Measurements from ENCODE around the gene CDC37.

CDC37 gene
- 183 to 195 reads per million in 2 donors for total RNA-seq

GRCh38 chr19:10403137-10404021 is at the start of gene CDC37:
CDC37 (minus strand) TSS chr19:10403542; CDS start chr19:10403479, 63 bp downstream.
- peak; percentile 98 for DNase-seq

GRCh38 chr19:10450853-10451609 is 47.7 kb upstream of the CDC37 start:
- no peak for DNase-seq

- no peak for DNase-seq
Observed at GRCh38 chr19:10450191-10450852, 47.0 kb upstream of the CDC37 start.

GRCh38 chr19:10449037-10449436 is 45.7 kb upstream of the CDC37 start:
- DNase-seq: no peak

DNA sequence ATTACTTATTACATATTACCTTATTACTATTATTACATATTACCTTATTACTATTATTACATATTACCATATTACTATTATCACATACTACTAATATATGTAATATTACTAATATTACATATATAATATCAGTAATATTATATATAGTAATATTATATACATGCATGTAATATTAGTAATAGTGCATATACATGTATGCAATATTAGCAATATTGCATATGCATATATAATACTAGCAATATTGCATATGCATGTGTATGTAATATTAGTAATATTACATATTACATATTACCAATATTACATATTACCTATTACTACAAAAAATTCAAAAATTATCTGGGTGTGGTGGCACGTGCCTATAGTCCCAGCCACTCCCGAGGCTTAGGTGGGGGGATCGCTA is 39.4 kb upstream of the CDC37 start:
- no peak for DNase-seq

DNA sequence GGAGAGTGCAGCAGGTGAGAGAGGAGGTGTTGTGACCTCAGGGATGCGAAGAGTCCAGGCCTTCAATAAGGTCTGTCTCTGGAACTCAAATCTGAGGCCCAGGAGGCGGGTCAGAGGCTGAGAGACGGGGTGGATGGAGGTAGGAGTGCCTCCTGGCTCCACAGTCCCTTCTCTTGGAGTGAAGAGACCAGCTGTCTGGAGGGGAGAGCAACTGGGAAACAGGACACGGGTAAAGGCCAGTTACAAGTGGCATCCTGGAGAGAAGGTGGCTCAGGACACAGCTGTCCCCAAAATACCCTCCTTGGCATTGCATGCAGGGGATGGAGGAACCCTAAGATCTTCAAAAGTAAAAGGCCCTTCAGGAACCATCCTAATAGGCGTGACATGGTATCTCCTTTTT is 36.2 kb upstream of the CDC37 start:
- no peak for DNase-seq

DNA sequence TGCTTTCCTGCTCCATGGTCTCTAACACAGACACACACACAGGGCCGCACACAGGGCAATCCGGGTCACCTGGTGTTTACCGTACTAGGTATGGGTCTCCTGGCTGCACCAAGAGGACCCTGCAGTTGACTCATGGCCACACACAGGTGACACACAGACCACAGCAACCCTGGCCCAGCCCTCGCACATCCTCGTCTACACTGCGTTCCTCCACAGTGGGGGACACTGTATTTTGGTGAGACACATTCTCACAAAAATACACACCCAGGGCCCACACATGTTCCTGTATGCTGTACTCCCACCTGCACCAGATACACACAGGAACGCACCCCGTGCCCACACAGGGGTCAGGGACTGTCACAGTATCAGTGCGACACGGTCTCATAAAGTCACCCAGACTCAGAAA is 29.8 kb upstream of the CDC37 start:
- no peak for DNase-seq

DNA sequence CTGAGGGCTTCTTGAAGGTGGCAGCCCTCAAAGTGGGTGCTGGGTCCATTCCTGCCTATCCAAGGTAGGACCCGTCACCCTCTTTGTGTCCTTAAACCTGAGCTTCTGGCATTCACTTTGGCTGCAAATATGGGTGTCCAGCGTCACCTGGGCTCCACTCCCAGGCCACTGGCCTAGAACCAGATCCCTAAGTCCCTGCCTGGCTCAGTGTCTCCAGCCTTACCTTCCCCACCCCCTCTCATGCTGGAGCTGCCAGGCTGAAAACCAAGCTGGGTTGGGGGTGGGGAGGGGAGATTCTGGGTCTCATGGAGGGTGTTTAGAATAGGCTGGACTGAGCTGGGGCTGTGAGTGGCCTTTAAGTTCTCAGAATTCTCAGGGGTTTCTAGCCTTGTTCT is 29.4 kb upstream of the CDC37 start:
- DNase-seq: no peak

GRCh38 chr19:10431943-10432735 is 28.8 kb upstream of the CDC37 start:
- DNase-seq: peak; percentile 74

GRCh38 chr19:10431254-10431942 is 28.1 kb upstream of the CDC37 start:
- DNase-seq: peak; percentile 49

DNA sequence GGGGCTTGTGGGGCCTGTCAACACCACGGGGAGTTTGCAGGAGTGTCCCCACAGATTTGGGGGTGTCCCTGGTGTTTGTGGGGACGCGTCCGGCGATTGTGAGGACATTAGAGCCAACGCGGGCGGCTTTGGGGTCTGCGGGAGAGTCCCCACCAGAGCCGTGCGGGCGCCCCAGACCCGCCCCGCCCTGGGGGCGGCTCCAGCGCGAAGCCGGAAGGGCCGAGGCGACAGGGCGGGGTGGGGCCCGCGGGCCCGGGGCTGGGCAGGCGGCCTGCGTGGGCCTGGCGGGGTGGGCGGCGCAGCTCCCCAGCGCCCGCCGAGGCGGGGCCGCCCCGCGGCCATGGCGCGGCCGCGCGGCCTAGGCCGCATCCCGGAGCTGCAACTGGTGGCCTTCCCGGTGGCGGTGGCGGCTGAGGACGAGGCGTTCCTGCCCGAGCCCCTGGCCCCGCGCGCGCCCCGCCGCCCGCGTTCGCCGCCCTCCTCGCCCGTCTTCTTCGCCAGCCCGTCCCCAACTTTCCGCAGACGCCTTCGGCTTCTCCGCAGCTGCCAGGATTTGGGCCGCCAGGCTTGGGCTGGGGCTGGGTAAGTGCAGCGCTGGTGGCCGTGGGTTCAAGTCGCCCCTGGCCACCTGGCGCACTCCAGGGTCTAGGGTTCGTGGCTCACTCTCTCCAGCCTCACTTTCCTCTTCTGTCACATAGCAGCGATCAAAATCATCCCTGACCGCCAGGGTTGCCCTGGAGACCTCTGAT is 27.3 kb upstream of the CDC37 start:
- DNase-seq: no peak

DNA sequence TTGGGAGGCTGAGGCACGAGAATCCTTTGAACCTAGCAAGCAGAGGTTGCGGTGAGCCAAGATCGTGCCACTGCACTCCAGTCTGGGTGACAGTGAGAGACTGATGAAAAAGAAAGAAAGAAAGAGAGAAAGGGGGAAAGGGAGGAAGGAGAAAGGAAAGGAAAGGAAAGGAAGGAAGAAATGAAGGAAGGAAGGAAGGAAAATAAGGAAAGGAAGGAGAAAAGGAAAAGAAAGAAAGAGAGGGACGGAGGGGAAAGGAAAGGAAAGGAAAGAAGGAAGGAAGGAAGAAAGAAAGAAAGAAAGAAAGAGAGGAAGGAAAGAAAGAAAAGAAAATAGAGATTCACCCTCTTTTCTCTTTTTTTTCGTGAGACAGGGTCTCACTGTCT is 25.6 kb upstream of the CDC37 start:
- DNase-seq: no peak

DNA sequence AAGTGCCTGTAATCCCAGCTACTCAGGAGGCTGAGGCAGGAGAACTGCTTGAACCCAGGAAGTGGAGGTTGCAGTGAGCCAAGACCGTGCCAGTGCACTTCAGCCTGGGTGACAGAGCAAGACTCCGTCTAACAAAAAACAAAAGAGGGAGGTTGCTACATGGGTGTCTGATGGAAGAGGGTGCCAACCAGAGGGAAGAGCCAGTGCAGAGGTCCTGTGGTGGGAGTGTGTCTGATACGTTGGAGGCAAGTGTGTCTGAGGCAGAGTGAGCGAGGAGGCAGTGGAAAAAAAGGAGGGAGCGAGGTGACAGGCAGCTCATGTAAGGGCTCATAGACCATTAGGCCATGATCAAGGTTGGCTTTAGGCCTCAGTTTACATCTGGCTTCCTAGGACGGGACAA is 23.8 kb upstream of the CDC37 start:
- DNase-seq: no peak

GRCh38 chr19:10424011-10424637 is 20.8 kb upstream of the CDC37 start:
- DNase-seq: peak; percentile 61

- no peak for DNase-seq
Observed at GRCh38 chr19:10422846-10423245, 19.5 kb upstream of the CDC37 start.

DNA sequence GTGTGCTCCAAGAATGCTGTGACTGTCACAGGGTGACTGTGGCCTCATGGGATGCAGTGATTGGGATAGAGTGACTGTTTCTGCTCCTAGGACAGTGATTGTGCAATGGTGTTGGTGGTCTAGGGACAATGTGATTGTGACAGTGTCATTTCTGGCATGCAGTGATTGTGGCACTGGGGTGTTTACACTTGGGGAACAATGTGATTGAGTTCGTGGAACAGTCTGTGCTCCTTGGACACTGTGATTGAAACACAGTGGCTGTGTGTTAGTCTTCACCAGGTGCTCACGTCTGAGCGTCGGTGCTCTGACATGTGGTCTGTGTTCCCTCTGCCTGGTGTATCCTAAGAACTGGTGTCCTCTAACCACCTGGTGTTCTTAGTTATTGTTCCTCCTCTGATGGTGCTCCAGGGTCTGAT is 18.7 kb upstream of the CDC37 start:
- no peak for DNase-seq

DNA sequence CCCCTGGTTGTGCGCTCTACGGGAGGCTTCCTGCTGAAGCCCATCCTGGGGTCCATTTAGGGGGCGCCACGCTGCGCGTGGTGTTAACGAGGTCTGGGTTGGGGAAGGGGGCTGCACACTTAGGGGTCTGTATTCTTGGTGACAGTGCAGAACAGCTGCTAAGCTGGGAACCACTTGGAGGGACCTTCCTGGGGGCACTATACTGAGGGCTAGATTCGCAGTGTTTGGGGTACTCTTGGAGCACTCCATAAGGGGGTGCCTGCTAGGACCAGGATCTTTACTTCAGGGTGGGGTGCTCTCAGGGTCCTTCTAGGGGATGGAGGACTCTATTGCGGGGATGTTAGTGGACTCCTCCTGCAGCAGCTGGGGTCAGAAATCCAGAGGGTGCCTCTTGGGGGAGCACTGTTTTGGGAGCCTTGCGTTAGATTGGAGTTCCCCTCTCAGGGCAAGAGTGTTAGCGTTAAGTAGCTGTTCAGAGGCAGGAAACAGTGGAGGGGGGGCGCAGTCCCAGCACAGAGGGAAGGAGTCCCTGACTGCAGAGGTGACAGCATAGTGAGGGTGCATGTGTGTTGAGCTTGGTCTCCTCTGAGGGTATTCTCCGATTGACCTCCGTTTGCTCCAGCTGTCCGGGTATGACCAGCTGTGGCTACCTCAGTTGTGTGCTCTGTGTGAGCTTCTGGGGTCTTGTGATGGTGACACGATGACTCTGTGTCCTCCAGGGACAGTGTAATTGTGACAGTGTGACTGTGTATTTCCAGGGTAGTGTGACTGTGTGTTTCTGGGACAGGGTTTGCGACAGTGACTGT is 18.1 kb upstream of the CDC37 start:
- DNase-seq: no peak

DNA sequence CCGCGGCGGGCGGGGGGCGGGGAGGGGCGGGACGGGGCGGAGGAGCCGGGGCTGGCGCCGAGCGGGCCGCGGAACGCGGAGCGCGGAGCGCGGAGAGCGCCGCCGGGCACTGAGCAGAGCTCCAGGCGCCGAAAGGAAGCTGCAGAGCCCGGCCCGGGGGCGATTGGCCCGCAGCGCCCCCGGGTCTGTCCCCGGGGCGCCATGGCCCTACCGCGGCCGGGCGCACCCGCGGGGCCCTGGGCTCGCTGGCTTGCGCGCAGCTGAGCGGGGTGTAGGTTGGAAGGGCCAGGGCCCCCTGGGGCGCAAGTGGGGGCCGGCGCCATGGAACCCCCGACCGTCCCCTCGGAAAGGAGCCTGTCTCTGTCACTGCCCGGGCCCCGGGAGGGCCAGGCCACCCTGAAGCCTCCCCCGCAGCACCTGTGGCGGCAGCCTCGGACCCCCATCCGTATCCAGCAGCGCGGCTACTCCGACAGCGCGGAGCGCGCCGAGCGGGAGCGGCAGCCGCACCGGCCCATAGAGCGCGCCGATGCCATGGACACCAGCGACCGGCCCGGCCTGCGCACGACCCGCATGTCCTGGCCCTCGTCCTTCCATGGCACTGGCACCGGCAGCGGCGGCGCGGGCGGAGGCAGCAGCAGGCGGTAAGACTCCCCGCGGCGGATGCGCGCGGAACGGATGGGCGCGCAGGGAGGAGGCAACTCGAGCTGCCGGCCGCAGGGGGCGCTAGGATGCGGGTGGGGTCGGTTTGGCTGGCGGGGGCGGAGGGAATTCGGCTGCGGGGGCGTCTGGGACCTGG is 17.3 kb upstream of the CDC37 start, which contains the start of gene PDE4A:
Gene PDE4A (plus strand): TSS at position 95 of the 796 bp plus-strand sequence. CDS start 227 bp downstream, at position 322.
- peak; percentile 47 for DNase-seq

Measured in T-helper 9 cell (primary cell).